Hepatocyte (in vitro differentiated cells): ENCODE measurements around the gene BCAN. TPM values are rescaled to one million over a fixed set of nuclear protein-coding genes. Genes with fewer than 3 reads are reported as not detected.

ENCODE experiments used
- DNase-seq: peaks from one replicate; pipeline ENCODE4 v3.0.0-alpha.2; 2016; ENCODE audit warnings: low spot score
- H2AFZ ChIP-seq: fragments of 200-600 bp; sonication (generic); 2 replicates; pipeline ENCODE4 v1.6.0; 2016; ENCODE audit warnings: antibody characterized with exemption, mild to moderate bottlenecking
- H3K27ac ChIP-seq: fragments of 200-600 bp; sonication (generic); 2 replicates; pipeline ENCODE4 v1.5.1; 2016; ENCODE audit warnings: mild to moderate bottlenecking
- H3K27me3 ChIP-seq: fragments of 200-600 bp; sonication (generic); 2 replicates; pipeline ENCODE4 v1.6.1; 2016
- H3K36me3 ChIP-seq: fragments of 200-600 bp; sonication (generic); replicated peaks from 2 replicates; pipeline ENCODE4 v1.5.1; 2016; ENCODE audit warnings: low read depth; ENCODE audit not compliant: insufficient read depth
- H3K4me1 ChIP-seq: fragments of 200-600 bp; sonication (generic); 2 replicates; pipeline ENCODE4 v1.5.1; 2016; ENCODE audit warnings: mild to moderate bottlenecking, moderate library complexity; ENCODE audit not compliant: insufficient read depth
- H3K4me2 ChIP-seq: fragments of 200-600 bp; sonication (generic); 2 replicates; pipeline ENCODE4 v1.6.0; 2016
- H3K4me3 ChIP-seq: fragments of 200-600 bp; sonication (generic); 2 replicates; pipeline ENCODE4 v1.5.1; 2016; ENCODE audit warnings: mild to moderate bottlenecking
- H3K79me2 ChIP-seq: fragments of 200-600 bp; sonication (generic); 2 replicates; pipeline ENCODE4 v1.6.0; 2017; ENCODE audit warnings: mild to moderate bottlenecking
- H3K9me2 ChIP-seq: fragments of 200-600 bp; sonication (generic); replicated peaks from 2 replicates; pipeline ENCODE4 v1.6.0; 2017; ENCODE audit warnings: mild to moderate bottlenecking; ENCODE audit not compliant: insufficient read depth
- H3K9me3 ChIP-seq: fragments of 200-600 bp; sonication (generic); 2 replicates; pipeline ENCODE4 v1.5.1; 2016; ENCODE audit warnings: low read depth, mild to moderate bottlenecking
- H4K20me1 ChIP-seq: fragments of 200-600 bp; sonication (generic); 2 replicates; pipeline ENCODE4 v1.6.0; 2016; ENCODE audit warnings: mild to moderate bottlenecking; ENCODE audit not compliant: insufficient read depth, poor library complexity, severe bottlenecking
- CTCF ChIP-seq: fragments of 200-600 bp; sonication (generic); IDR thresholded peaks from 2 replicates; pipeline ENCODE4 v1.5.1; 2016; ENCODE audit warnings: antibody characterized with exemption, mild to moderate bottlenecking; ENCODE audit not compliant: poor library complexity
- EZH2 ChIP-seq: fragments of 200-600 bp; sonication (generic); IDR thresholded peaks from 2 replicates; pipeline ENCODE4 v1.6.1; 2016; ENCODE audit warnings: antibody characterized with exemption, mild to moderate bottlenecking, borderline replicate concordance
- EZH2phosphoT487 ChIP-seq: fragments of 200-600 bp; sonication (generic); IDR thresholded peaks from one replicate; pipeline ENCODE4 v1.6.1; 2018; ENCODE audit warnings: antibody characterized with exemption, mild to moderate bottlenecking, low read depth, moderate library complexity; ENCODE audit not compliant: unreplicated experiment, severe bottlenecking
- WGBS: methylation state at CpG from one replicate; pipeline ENCODE4 v1.1.6; 2016; ENCODE audit warnings: low lambda C conversion rate; ENCODE audit errors: missing lambda C conversion rate; 5-methylcytosine and 5-hydroxymethylcytosine counted together
- polyA plus RNA-seq: library from polyadenylated mRNA; unstranded; fragments of >200 nt; fragmentation: Nextera tagmentation; extraction: Ambion mirVana; gene quantifications from 2 replicates; pipeline ENCODE4 v1.2.1, GENCODE V29; 2016
- total RNA-seq: library from RNA; depleted of rRNA; stranded (reverse); fragments of >200 nt; gene quantifications from 2 replicates; pipeline ENCODE4 v1.2.3, GENCODE V29; 2014

BCAN gene
- total and polyA plus RNA-seq, 2 experiments from 2014 or later = 0.03 TPM; not detected in 1

GRCh38 chr1:156669794-156670193 lies 27.9 kb downstream of the BCAN start:
- Histone ChIP-seq H4K20me1 (no peaks in the 10 kb centered on the region), H3K27me3 (no peaks in the 10 kb centered on the region), H3K79me2 (no peaks in the 10 kb centered on the region), H2AFZ (no peak overlapping the region), H3K36me3 (no peaks in the 10 kb centered on the region), H3K4me3 (no peak overlapping the region), H3K9me2 (no peaks in the 10 kb centered on the region), H3K4me1 (peaks cover 39% of the 10 kb centered on the region), H3K4me2 (no peak overlapping the region), H3K27ac (no peak overlapping the region), H3K9me3 (no peaks in the 10 kb centered on the region)
- 82% methylated on average over 4 of the region's 5 CpGs for WGBS
- DNase-seq = no peak
- TF ChIP-seq EZH2phosphoT487 (no peak), CTCF (no peak)

- Histone ChIP-seq H3K9me3 (no peaks in the 10 kb centered on the region), H3K79me2 (no peaks in the 10 kb centered on the region), H3K36me3 (no peaks in the 10 kb centered on the region), H3K4me1 (peaks cover 35% of the 10 kb centered on the region), H3K27me3 (no peaks in the 10 kb centered on the region), H3K27ac (no peak overlapping the region), H3K4me3 (no peak overlapping the region), H2AFZ (no peak overlapping the region), H4K20me1 (no peaks in the 10 kb centered on the region), H3K4me2 (no peak overlapping the region), H3K9me2 (no peaks in the 10 kb centered on the region)
- 89% methylated on average over 5 of the region's 6 CpGs for WGBS
- DNase-seq = no peak
- TF ChIP-seq EZH2phosphoT487 = no peak
- TF ChIP-seq EZH2 = no peak
- TF ChIP-seq CTCF = no peak
These were observed 28.4 kb downstream of the BCAN start for GRCh38 chr1:156670359-156670758.

- no peaks in the 10 kb centered on the region for H3K9me2 ChIP-seq
- peaks cover 35% of the 10 kb centered on the region for H3K4me1 ChIP-seq
- TF ChIP-seq CTCF = no peak
- TF ChIP-seq EZH2 = no peak
- TF ChIP-seq EZH2phosphoT487 = no peak
- H3K27ac ChIP-seq = no peak overlapping the region
- H3K4me2 ChIP-seq = no peak overlapping the region
- no peaks in the 10 kb centered on the region for H3K79me2 ChIP-seq
- no peak overlapping the region for H3K4me3 ChIP-seq
- no peak for DNase-seq
- WGBS = 100% methylated on average over 1 of the region's 4 CpGs
- H3K9me3 ChIP-seq = no peaks in the 10 kb centered on the region
- no peaks in the 10 kb centered on the region for H3K36me3 ChIP-seq
- H4K20me1 ChIP-seq = no peaks in the 10 kb centered on the region
- no peak overlapping the region for H2AFZ ChIP-seq
- peaks cover 2% of the 10 kb centered on the region for H3K27me3 ChIP-seq
These were observed 28.9 kb downstream of the BCAN start for GRCh38 chr1:156670791-156671190.

GRCh38 chr1:156671804-156672203 lies 29.9 kb downstream of the BCAN start:
- no peaks in the 10 kb centered on the region for H4K20me1 ChIP-seq
- no peaks in the 10 kb centered on the region for H3K79me2 ChIP-seq
- no peak for DNase-seq
- no peak overlapping the region for H3K4me2 ChIP-seq
- no peak overlapping the region for H3K27ac ChIP-seq
- peaks cover 41% of the 10 kb centered on the region for H3K4me1 ChIP-seq
- TF ChIP-seq EZH2phosphoT487 (no peak), EZH2 (no peak), CTCF (no peak)
- H3K27me3 ChIP-seq = peaks cover 10% of the 10 kb centered on the region
- WGBS = 100% methylated on average over 2 of the region's 2 CpGs
- no peaks in the 10 kb centered on the region for H3K36me3 ChIP-seq
- no peaks in the 10 kb centered on the region for H3K9me3 ChIP-seq
- no peaks in the 10 kb centered on the region for H3K9me2 ChIP-seq
- no peak overlapping the region for H2AFZ ChIP-seq
- H3K4me3 ChIP-seq = no peak overlapping the region
